ENCODE measurements around the gene PPP1R3C.

GRCh38 chr10:91652364-91652763 is 19.5 kb upstream of the PPP1R3C start:
- TF ChIP-seq, protein P1, sequence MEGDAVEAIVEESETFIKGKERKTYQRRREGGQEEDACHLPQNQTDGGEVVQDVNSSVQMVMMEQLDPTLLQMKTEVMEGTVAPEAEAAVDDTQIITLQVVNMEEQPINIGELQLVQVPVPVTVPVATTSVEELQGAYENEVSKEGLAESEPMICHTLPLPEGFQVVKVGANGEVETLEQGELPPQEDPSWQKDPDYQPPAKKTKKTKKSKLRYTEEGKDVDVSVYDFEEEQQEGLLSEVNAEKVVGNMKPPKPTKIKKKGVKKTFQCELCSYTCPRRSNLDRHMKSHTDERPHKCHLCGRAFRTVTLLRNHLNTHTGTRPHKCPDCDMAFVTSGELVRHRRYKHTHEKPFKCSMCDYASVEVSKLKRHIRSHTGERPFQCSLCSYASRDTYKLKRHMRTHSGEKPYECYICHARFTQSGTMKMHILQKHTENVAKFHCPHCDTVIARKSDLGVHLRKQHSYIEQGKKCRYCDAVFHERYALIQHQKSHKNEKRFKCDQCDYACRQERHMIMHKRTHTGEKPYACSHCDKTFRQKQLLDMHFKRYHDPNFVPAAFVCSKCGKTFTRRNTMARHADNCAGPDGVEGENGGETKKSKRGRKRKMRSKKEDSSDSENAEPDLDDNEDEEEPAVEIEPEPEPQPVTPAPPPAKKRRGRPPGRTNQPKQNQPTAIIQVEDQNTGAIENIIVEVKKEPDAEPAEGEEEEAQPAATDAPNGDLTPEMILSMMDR (IDR thresholded peaks at IDR 0.05; ENCODE audit: extremely low read depth in 1 of 2, insufficient read depth in 1 of 2, low read depth in 1 of 2, low read length in 2 of 2) = no peak
- no peak for TF ChIP-seq MYC (IDR thresholded peaks at IDR 0.05; ENCODE audit: low read depth, low read length)
- TF ChIP-seq JUN (IDR thresholded peaks at IDR 0.05; ENCODE audit: borderline replicate concordance, insufficient read depth, insufficient read length, low read depth) = no peak
- TF ChIP-seq POLR2A (IDR thresholded peaks at IDR 0.05; ENCODE audit: low read depth, low read length) = no peak
- no peak for TF ChIP-seq EZH2 (IDR thresholded peaks at IDR 0.05; ENCODE audit: borderline replicate concordance, low read depth, low read length, severe bottlenecking)
- TF ChIP-seq POLR2AphosphoS5 (IDR thresholded peaks at IDR 0.05; ENCODE audit: insufficient read depth, low read depth, low read length) = no peak
- TF ChIP-seq, protein P2, sequence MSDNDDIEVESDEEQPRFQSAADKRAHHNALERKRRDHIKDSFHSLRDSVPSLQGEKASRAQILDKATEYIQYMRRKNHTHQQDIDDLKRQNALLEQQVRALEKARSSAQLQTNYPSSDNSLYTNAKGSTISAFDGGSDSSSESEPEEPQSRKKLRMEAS (IDR thresholded peaks at IDR 0.05; ENCODE audit: insufficient read depth, insufficient read length) = no peak

Measured in endothelial cell of umbilical vein (primary cell).